CD14-positive monocyte (primary cell): ENCODE data around the gene LIMA1. TPM values are rescaled to one million over a fixed set of nuclear protein-coding genes. Genes with fewer than 3 reads are reported as not detected.

Experiments used
- DNase-seq, 3 donors: peaks; one replicate each; pipeline ENCODE4 v3.0.0-alpha.2; 2011 to 2022
- H2AFZ ChIP-seq: 2 replicates; pipeline ENCODE4 v1.6.0; 2012; ENCODE audit warnings: mild to moderate bottlenecking, low read depth, low read length, inconsistent platforms; ENCODE audit not compliant: insufficient read depth, poor library complexity, severe bottlenecking
- H3K27ac ChIP-seq, 2 donors: 1 replicate in 1 of 2; 2 replicates in 1 of 2; pipeline ENCODE4 v1.5.1; 2012 to 2013; ENCODE audit warnings: low read length in 2 of 2, control low read depth in 1 of 2, inconsistent platforms in 1 of 2, low read depth in 1 of 2, mild to moderate bottlenecking in 1 of 2
- H3K27me3 ChIP-seq, 2 donors: one replicate each; pipeline versions ENCODE4 v1.6.0 to v1.6.1; 2011 to 2013; ENCODE audit warnings: low read length in 2 of 2; ENCODE audit not compliant: control insufficient read depth in 2 of 2, insufficient read depth in 2 of 2
- H3K36me3 ChIP-seq, 2 donors: replicated peaks in 1 of 2; 1 replicate in 1 of 2; 2 replicates in 1 of 2; pipeline versions ENCODE4 v1.5.1 to v1.6.1; 2012 to 2013; ENCODE audit warnings: low read length in 2 of 2, control low read depth in 1 of 2, inconsistent platforms in 1 of 2, mild to moderate bottlenecking in 1 of 2; ENCODE audit not compliant: insufficient read depth in 2 of 2, control insufficient read depth in 1 of 2
- H3K4me1 ChIP-seq, 2 donors: 1 replicate in 1 of 2; 2 replicates in 1 of 2; pipeline versions ENCODE4 v1.5.1 to v1.6.1; 2012 to 2013; ENCODE audit warnings: low read length in 2 of 2, control low read depth in 1 of 2, inconsistent platforms in 1 of 2, mild to moderate bottlenecking in 1 of 2, moderate library complexity in 1 of 2; ENCODE audit not compliant: insufficient read depth in 2 of 2, control insufficient read depth in 1 of 2
- H3K4me2 ChIP-seq: replicated peaks from 2 replicates; pipeline ENCODE3; 2012; ENCODE audit warnings: low read length, moderate library complexity, mild to moderate bottlenecking; ENCODE audit not compliant: poor library complexity, severe bottlenecking; ENCODE audit errors: extremely low read depth
- H3K4me3 ChIP-seq, 3 experiments: fragments of 200-600 bp in 1 of 3; sonication (generic) in 1 of 3; replicated peaks in 1 of 3; 1 replicate in 2 of 3; 2 replicates in 1 of 3; pipeline ENCODE4 v1.5.1; 2011 to 2013; ENCODE audit warnings: low read length in 3 of 3, mild to moderate bottlenecking in 3 of 3, control low read depth in 2 of 3, low read depth in 2 of 3, inconsistent platforms in 1 of 3, moderate library complexity in 1 of 3
- H3K79me2 ChIP-seq: 2 replicates; pipeline ENCODE4 v1.6.0; 2012; ENCODE audit warnings: mild to moderate bottlenecking, control low read depth, inconsistent platforms, low read length, moderate library complexity; ENCODE audit not compliant: insufficient read depth
- H3K9ac ChIP-seq: 2 replicates; pipeline ENCODE4 v1.6.0; 2017; ENCODE audit warnings: low read length, mild to moderate bottlenecking; ENCODE audit not compliant: insufficient read depth, poor library complexity, severe bottlenecking
- H3K9me3 ChIP-seq, 2 donors: replicated peaks in 1 of 2; 1 replicate in 1 of 2; 2 replicates in 1 of 2; pipeline versions ENCODE4 v1.5.1 to v1.6.1; 2012 to 2013; ENCODE audit warnings: low read length in 2 of 2, control low read depth in 1 of 2; ENCODE audit not compliant: control insufficient read depth in 1 of 2, insufficient read depth in 1 of 2
- H4K20me1 ChIP-seq: 2 replicates; pipeline ENCODE4 v1.6.0; 2012; ENCODE audit warnings: mild to moderate bottlenecking, low read length, control low read depth, moderate library complexity; ENCODE audit not compliant: insufficient read depth
- H3K27ac Mint-ChIP-seq, 7 donors: one replicate each; pipeline ENCODE4 v1.8.0; 2020; ENCODE audit warnings: mild to moderate bottlenecking in 7 of 7, mixed read lengths in 7 of 7, moderate library complexity in 6 of 7, inconsistent platforms in 2 of 7
- H3K27me3 Mint-ChIP-seq, 3 donors: one replicate each; pipeline ENCODE4 v1.8.0; 2021 to 2022; ENCODE audit warnings: low read depth in 3 of 3, mild to moderate bottlenecking in 3 of 3, mixed read lengths in 3 of 3, moderate library complexity in 3 of 3, inconsistent platforms in 1 of 3
- H3K36me3 Mint-ChIP-seq, 2 donors: one replicate each; pipeline ENCODE4 v1.8.0; 2020; ENCODE audit warnings: mixed read lengths in 2 of 2, inconsistent platforms in 1 of 2, mild to moderate bottlenecking in 1 of 2
- H3K4me1 Mint-ChIP-seq: one replicate; pipeline ENCODE4 v1.8.0; 2020; ENCODE audit warnings: mild to moderate bottlenecking, mixed read lengths
- H3K4me3 Mint-ChIP-seq, 2 donors: one replicate each; pipeline ENCODE4 v1.8.0; 2020; ENCODE audit warnings: mild to moderate bottlenecking in 2 of 2, mixed read lengths in 2 of 2, moderate library complexity in 1 of 2
- H3K9me3 Mint-ChIP-seq, 7 donors: one replicate each; pipeline ENCODE4 v1.8.0; 2020 to 2022; ENCODE audit warnings: mixed read lengths in 7 of 7, mild to moderate bottlenecking in 6 of 7, moderate library complexity in 6 of 7, inconsistent platforms in 2 of 7
- CTCF ChIP-seq: fragments of 200-600 bp; IDR thresholded peaks from one replicate; pipeline ENCODE4 v1.8.0; 2022; ENCODE audit warnings: antibody characterized with exemption, mild to moderate bottlenecking
- WGBS: methylation state at CpG from one replicate; pipeline ENCODE4 v1.1.5; 2013; ENCODE audit warnings: missing lambda C conversion rate; ENCODE audit not compliant: insufficient coverage; 5-methylcytosine and 5-hydroxymethylcytosine counted together
- intact Hi-C, 2 donors: fragments of 100-400 bp; cut with micrococcal nuclease; formaldehyde crosslinking; loops; one replicate each; pipeline versions ENCODE4 v1.15.0 to v1.15.1; 2023
- polyA plus RNA-seq, 3 donors: library from polyadenylated mRNA; depleted of rRNA in 1 of 3; unstranded in 2 of 3; stranded (reverse) in 1 of 3; fragments of 300-500 nt in 2 of 3; fragments of >200 nt in 1 of 3; fragmentation: Illumina TruSeq in 2 of 3; gene quantifications; 1 replicate in 2 of 3; 2 replicates in 1 of 3; pipeline ENCODE4 v1.2.3, GENCODE V29; 2012 to 2021

LIMA1 gene
- polyA plus RNA-seq, 3 donors, result 0.24 to 0.62 (median 0.51) TPM

DNA sequence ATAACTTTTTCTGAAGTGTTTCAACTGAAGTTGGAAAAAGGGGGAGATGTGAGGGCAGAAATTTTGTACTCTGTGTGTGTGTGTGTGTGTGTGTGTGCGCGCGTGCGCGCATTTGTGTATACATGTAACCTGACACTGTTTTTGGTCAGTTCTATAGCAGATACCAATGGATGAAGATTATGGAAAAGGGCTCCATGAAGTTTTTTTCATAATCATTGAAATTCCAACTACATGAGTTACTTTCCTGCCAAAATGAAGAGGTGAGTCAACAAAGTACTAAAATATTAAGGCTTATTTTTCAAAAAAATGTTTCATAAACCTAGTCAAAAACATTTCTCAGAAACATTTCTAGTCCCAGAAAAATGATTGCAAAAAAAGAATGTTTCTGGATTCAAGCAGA is 90.4 kb downstream of the LIMA1 start:
- Histone ChIP-seq H3K79me2 (no peaks in the 10 kb centered on the region), H3K9me3 (no peaks in the 10 kb centered on the region), H3K36me3 (no peaks in the 10 kb centered on the region), H2AFZ (no peak overlapping the region), H3K4me2 (no peak overlapping the region), H3K27me3 (no peaks in the 10 kb centered on the region), H3K27ac (no peak overlapping the region), H4K20me1 (no peaks in the 10 kb centered on the region), H3K4me3 (no peak overlapping the region), H3K9ac (no peak overlapping the region), H3K4me1 (no peaks in the 10 kb centered on the region)
- H3K9me3 Mint-ChIP-seq, result no peaks in the 10 kb centered on the region
- TF ChIP-seq CTCF, result no peak
- no peak for DNase-seq
- no peak overlapping the region for H3K27ac Mint-ChIP-seq
- H3K4me3 Mint-ChIP-seq, result no peak overlapping the region
- H3K4me1 Mint-ChIP-seq, result no peaks in the 10 kb centered on the region
- H3K27me3 Mint-ChIP-seq, result no peaks in the 10 kb centered on the region
- intact Hi-C loops, result no loop called here
- peaks cover 4 to 6% of the 10 kb centered on the region in 2 donors for H3K36me3 Mint-ChIP-seq
- no CpG with 5 or more reads among the region's 5 CpGs for WGBS

GRCh38 chr12:50192236-50192635 is 91.1 kb downstream of the LIMA1 start:
- no peaks in the 10 kb centered on the region for H3K79me2 ChIP-seq
- intact Hi-C loops, result no loop called here
- H3K4me1 ChIP-seq, result no peaks in the 10 kb centered on the region
- H3K4me3 ChIP-seq, result no peak overlapping the region
- 100% methylated on average over 3 of the region's 4 CpGs for WGBS
- Mint-ChIP-seq H3K27ac (no peak overlapping the region), H3K9me3 (no peaks in the 10 kb centered on the region), H3K27me3 (no peaks in the 10 kb centered on the region), H3K36me3 (peaks cover 4 to 6% of the 10 kb centered on the region in 2 donors), H3K4me3 (no peak overlapping the region), H3K4me1 (no peaks in the 10 kb centered on the region)
- H4K20me1 ChIP-seq, result no peaks in the 10 kb centered on the region
- H3K4me2 ChIP-seq, result no peak overlapping the region
- H3K27me3 ChIP-seq, result no peaks in the 10 kb centered on the region
- DNase-seq, result no peak
- H3K36me3 ChIP-seq, result no peaks in the 10 kb centered on the region
- H3K9ac ChIP-seq, result no peak overlapping the region
- TF ChIP-seq CTCF, result no peak
- no peak overlapping the region for H3K27ac ChIP-seq
- H2AFZ ChIP-seq, result no peak overlapping the region
- no peaks in the 10 kb centered on the region for H3K9me3 ChIP-seq
